Stimulated activated CD4-positive, alpha-beta T cell treated with anti-CD3 and anti-CD28 coated beads, Interleukin-2, amount 100 ng/mL, for 24 hours (primary cell): ENCODE measurements around the gene ZDHHC21.

Source experiments
- DNase-seq, 2 donors: peaks; one replicate each; pipeline ENCODE4 v3.0.0-alpha.2; 2020

ZDHHC21 gene

DNA sequence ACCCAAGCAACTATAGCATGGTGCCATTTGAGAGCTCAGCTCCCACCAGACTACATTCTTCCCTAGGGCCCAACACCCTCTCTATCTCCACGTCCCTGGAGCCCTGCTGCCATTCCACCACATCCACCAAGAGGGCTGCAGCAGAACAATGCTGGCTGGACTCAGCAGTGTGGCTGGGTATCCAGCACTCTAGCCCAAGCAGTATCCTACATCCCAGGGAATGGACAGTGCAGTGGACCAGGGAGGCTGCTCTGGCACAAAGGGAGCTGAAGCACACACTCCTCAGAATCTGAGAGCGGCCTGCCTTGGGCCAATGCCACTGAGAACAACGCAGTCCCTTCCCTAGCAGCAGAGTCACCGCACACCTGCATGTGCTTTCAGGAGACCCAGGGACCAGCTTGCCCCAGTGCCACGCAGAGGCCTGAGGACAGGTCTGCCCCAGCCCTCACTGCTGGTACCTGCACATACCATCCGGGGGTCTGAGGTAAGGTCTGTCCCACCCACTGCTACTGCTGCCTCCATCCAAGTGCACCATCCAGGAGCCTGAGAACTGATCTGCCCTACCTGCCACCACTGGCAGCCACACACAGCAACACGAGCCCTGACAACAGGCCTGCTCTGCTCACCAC lies 95.9 kb downstream of the ZDHHC21 start:
- no peak for DNase-seq

DNA sequence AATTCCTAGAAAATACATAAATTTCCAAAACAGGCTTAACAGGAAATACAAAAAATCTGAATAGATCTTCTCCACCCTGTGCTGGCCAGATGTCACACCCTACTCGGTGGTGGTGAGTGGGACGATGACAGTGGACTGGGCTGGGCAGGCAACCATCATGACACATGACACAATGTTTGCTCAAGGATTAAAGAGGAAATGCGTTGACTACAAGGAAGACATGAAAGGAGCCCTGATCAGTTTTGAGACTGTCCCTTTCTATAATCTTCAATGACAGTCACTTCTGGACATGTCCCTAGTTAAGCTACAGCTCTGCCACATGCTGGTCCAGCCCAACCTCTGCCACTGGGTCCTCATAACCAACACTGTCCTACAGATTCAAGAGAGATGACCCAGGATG lies 99.8 kb downstream of the ZDHHC21 start:
- no peak for DNase-seq

DNA sequence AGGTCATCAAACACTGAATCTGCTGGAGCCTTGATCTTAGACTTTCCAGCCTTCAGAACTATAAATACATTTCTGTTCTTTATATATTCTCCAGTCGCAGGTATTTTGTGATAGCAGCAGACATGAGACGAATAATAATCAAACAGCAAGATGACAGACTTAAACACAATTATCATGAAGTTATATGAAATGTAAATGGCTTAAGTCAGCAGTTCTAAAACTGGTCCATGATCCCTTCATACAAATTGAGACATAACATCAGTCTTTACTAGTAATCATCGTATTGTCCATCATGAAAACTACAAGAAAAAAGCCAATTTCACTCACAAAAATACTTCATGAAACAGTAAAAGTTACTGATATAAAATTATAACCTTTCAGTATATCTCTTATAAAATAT lies 101.8 kb downstream of the ZDHHC21 start:
- DNase-seq: no peak

DNA sequence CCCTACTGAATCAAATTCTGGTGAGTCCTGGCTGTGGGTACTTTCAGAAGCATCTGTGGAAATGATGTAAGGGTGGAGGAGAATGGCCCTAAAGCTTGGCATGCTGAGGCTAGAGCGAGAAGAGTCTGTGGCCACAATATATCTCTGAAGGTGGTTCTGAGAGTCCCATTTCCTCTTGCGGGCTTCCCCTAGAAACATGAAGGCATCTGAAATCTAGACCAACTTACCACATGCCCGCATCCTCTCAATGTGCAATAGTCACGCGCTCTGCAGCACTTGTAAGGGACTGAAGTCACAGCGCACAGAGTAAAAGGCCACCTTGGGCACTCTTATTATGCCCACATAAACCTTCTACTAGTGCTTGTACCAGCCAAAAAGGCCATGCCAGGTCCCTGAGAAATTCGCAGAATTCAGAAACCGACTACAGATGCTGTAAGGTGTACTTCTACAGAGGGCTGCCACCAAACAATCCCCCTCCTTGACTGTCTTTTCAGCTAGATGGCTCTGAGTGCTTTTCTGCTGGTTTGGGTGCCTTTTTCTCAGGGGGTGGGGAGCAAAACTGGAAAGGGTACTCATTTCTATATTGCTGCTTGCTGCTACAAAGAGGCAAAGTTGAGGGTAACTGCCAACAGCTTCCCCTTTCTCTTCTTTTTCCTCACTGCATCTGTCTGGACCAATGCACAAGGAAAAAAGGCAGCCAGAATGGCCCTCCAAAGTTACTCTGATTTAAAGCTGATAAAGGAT lies 107.3 kb downstream of the ZDHHC21 start:
- DNase-seq: peak; percentile 17

DNA sequence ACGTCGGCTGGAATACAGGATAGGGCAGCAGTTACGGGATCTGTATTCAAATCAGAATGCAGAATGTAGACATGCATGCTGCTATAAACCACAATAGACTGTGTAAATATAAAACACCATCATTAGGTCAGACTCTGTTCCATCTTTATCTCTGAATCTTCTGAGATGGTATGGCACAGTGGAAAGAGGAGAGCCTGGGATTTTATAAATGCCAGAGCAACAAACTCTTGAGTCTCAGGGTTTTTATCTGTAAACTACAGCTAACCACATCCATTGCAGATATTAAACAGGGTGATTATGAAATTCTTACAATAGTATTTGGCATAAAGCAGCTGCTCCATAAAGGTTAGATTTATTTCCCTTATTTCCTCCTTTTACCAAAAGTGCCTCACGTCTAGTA lies 108.7 kb downstream of the ZDHHC21 start:
- DNase-seq: no peak

DNA sequence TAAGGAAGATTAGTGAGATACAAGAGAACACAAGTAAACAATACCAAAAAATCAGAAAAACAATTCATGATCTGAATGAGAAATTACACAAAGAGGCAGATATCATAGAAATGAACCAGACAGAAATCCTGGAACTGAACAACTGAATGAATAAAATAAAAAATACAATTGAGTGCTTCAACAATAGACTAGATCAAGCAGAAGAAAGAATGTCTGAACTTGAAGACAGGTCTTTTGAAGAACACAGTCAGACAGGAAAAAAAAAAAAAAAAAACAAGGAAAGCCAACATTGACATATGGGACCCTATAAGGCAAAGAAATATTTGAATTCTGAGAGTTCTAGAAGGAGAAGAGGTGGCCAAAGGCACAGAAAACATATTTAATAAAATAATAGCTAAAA lies 115.2 kb downstream of the ZDHHC21 start:
- no peak for DNase-seq

DNA sequence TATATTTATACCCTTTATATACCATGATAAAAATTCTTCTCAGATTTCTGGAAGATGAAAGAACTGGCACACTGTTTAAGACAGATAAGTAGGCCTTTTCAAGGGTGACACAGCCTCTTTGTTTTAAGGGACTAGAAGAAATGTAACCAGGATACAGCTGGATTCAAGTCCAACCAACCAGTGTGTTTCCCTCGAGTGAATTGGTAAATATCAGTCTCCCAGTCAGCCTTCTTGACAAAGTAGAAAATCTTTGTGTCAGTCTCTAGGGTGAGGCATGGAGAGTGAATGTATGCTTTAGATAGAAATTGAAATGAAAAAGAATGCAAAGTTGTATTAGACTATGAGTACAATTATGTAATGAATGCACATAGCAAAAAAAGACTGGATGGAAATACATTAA lies 119.1 kb downstream of the ZDHHC21 start:
- no peak for DNase-seq

DNA sequence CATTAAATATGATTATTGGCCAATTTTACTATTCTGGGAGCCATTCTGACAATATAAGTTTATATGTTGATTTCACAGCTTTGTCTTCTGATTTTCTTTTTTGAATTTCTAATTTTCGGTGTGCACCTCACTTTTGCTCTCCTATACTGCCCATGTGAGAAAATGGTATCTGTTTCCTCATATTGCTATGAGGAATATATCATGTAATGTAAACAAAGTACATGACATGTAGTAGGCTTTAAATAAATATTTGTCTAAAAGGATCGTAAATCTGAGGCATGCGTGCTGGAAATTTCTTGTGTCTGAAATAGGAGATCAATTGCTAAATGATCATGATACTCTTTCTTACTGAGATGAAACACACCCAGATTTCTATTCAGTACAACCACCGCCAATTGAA lies 119.9 kb downstream of the ZDHHC21 start:
- no peak for DNase-seq

DNA sequence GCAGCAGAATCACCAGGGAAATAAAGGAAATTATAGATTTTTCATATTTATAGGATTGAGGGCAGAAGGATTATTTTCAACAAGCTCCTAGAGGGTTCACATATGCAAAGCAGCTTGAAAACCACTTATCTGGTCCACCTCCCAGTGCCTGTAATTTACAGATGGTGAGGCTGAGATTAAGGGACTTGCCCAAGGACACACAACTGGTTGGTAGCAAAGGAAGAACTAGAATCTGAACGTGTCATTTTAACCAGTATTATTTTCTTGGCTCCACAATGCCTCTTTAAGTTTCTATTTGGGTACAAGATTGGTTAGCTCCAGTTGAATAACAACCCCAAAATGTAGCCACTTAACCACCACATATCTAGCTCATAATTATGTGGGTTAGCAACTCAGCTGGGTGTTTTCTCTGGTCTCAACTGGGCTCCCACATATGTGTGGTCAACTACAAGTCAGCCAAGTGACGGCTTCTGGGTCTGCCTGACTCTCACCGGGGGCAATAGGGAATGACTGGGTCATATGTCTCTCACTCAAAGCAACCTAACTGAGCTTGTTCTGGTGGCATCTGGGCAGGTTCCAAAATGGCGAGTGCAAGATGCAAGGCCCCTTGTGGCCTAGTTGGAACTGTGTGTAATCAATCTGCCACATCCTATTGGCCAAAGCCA lies 127.7 kb downstream of the ZDHHC21 start:
- no peak for DNase-seq

DNA sequence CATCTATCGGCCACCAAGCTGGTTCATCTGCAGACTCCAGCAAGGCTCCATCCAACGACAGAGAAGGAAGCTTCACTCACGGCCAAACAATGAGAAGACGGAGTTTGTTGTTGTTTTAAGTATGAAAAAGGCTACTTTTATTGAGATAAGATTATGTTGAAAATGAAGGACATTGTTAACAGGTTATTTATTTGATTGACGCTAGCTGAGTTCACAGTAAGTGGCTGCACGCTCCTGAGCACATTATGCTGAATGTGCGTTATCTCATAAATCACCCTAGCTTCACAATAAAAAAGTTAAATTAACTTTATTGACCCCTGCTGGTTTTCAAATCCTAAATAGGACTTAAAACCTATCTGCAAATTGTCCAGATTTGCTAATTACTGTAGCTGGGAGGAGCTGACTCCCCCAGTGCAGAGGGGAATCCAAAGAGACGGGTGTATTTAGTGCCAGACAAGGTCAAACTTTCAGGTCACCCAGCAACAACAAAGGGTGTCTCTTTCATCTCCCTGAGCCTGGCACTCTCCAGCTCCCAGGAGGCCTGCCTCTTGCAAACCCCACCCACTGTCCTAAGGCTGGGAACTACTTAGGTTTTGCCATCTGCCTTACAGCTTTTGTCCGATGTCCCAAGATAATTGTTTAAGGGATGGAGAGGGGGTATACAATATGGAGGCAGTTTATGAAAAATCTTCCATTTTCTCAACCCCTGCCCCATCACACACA lies 129.2 kb downstream of the ZDHHC21 start:
- no peak for DNase-seq

DNA sequence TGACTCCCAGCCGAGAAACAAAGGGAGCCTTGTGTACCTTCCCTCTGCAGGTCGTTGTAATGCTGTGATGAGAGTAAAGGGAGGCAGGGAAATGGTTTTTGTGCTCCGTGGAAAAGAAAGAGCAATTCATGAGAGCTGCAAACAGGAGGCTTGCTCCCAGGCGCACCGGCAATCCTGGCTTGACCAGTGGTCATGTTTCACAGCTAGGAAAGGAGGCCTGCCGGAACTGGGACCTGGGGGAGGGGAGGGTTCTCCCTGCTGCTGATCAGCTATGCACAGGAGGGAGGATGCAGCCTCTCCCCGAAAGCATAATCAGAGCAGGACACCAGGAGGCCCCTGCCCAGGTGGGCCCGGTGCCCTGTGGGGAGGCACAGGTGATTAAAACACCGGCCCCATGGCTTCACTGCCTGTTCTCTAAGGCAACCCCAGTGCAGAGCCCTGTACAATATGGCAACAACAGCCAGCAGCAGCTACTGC lies 131.3 kb downstream of the ZDHHC21 start:
- DNase-seq: no peak
